ENCODE data around the gene TIMP2. TPM values are rescaled to one million over a fixed set of nuclear protein-coding genes. Genes with fewer than 3 reads are reported as not detected.

The TIMP2 gene
- total and polyA plus RNA-seq, 8 donors, result 22.2 to 128 (median 51.0) TPM

- ATAC-seq, result no peak
- intact Hi-C loops (cut with DNase I), result no loop called here
- H3K27ac ChIP-seq, result no peak overlapping the region
- no peak for FAIRE-seq
- no peak overlapping the region for H3K4me3 ChIP-seq
- no peak for DNase-seq
- H3K4me1 ChIP-seq, result peaks cover 0 to 3% (median 0%) of the 10 kb centered on the region in 3 donors
- H3K36me3 ChIP-seq, result peaks cover 0 to 8% (median 0%) of the 10 kb centered on the region in 3 donors
- 85 to 91% methylated on average over 7 of the region's 7 CpGs for WGBS, 2 donors
- TF ChIP-seq, protein P1, sequence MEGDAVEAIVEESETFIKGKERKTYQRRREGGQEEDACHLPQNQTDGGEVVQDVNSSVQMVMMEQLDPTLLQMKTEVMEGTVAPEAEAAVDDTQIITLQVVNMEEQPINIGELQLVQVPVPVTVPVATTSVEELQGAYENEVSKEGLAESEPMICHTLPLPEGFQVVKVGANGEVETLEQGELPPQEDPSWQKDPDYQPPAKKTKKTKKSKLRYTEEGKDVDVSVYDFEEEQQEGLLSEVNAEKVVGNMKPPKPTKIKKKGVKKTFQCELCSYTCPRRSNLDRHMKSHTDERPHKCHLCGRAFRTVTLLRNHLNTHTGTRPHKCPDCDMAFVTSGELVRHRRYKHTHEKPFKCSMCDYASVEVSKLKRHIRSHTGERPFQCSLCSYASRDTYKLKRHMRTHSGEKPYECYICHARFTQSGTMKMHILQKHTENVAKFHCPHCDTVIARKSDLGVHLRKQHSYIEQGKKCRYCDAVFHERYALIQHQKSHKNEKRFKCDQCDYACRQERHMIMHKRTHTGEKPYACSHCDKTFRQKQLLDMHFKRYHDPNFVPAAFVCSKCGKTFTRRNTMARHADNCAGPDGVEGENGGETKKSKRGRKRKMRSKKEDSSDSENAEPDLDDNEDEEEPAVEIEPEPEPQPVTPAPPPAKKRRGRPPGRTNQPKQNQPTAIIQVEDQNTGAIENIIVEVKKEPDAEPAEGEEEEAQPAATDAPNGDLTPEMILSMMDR (IDR thresholded peaks at IDR 0.05), result no peak
- no peaks in the 10 kb centered on the region for H3K27me3 ChIP-seq
- no peaks in the 10 kb centered on the region for H3K9me3 ChIP-seq
Measured at GRCh38 chr17:78897664-78898047, 27.5 kb downstream of the TIMP2 start.

- intact Hi-C loops (cut with DNase I), result no loop called here
- WGBS, 2 donors, result 90 to 92% methylated on average over 32 to 34 of the region's 34 CpGs
- H3K4me3 ChIP-seq, result no peak overlapping the region
- H3K36me3 ChIP-seq, result peaks cover 0 to 8% (median 0%) of the 10 kb centered on the region in 3 donors
- ATAC-seq (no peak), FAIRE-seq (no peak), DNase-seq (no peak)
- no peaks in the 10 kb centered on the region for H3K9me3 ChIP-seq
- TF ChIP-seq, protein P1 (IDR thresholded peaks at IDR 0.05), result no peak
- H3K27ac ChIP-seq, result peak overlapping the region in 1 of 4 donors; percentile 2
- no peaks in the 10 kb centered on the region for H3K27me3 ChIP-seq
- peaks cover 0 to 3% (median 0%) of the 10 kb centered on the region in 3 donors for H3K4me1 ChIP-seq
Measured at GRCh38 chr17:78896834-78897663, 28.1 kb downstream of the TIMP2 start.

GRCh38 chr17:78896091-78896833 lies 28.9 kb downstream of the TIMP2 start:
- H3K27ac ChIP-seq, result peak overlapping the region in 1 of 4 donors; percentile 2
- FAIRE-seq, result no peak

DNA sequence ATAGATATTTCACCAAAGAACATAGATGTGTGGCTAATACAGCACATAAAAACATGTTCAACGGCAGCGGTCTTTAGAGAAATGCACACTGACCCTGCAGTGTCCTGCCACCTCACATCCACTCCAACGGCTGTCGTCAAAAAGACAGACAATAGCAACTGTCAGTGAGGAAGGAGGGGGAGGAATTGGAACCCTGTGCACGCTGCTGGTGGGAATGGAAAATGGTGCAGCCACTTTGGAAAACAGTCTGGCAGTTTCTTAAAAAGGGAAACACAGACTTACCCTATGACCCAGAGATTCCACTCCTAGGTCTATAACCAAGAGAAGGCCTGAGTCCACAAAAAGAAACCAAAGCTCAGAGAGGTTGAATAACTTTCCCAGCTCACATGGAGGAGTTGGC lies 29.9 kb downstream of the TIMP2 start:
- FAIRE-seq (no peak), ATAC-seq (no peak), DNase-seq (no peak)
- no peaks in the 10 kb centered on the region for H3K9me3 ChIP-seq
- no peak overlapping the region for H3K4me3 ChIP-seq
- TF ChIP-seq, protein P1 (IDR thresholded peaks at IDR 0.05), result no peak
- peaks cover 0 to 3% (median 0%) of the 10 kb centered on the region in 3 donors for H3K4me1 ChIP-seq
- no peaks in the 10 kb centered on the region for H3K27me3 ChIP-seq
- H3K36me3 ChIP-seq, result peaks cover 0 to under 1% (median 0%) of the 10 kb centered on the region in 3 donors
- H3K27ac ChIP-seq, result no peak overlapping the region
- intact Hi-C loops (cut with DNase I), result no loop called here
- WGBS, 2 donors, result 82 to 88% methylated on average over 5 of the region's 5 CpGs

More at GRCh38 chr17:78896091-78896833, 28.9 kb downstream of the TIMP2 start:
- H3K4me3 ChIP-seq, result no peak overlapping the region
- intact Hi-C loops (cut with DNase I), result no loop called here
- no peaks in the 10 kb centered on the region for H3K27me3 ChIP-seq
- no peaks in the 10 kb centered on the region for H3K9me3 ChIP-seq
- peak in 1 of 4 donors; percentile 16 for ATAC-seq
- peaks cover 0 to 3% (median 0%) of the 10 kb centered on the region in 3 donors for H3K4me1 ChIP-seq
- 89 to 92% methylated on average over 20 of the region's 20 CpGs for WGBS, 2 donors
- no peak for DNase-seq
- TF ChIP-seq, protein P1 (IDR thresholded peaks at IDR 0.05), result no peak
- peaks cover 0 to 8% (median 0%) of the 10 kb centered on the region in 3 donors for H3K36me3 ChIP-seq
